HG03108 (cell line): ENCODE results near the gene CLVS2.

Experiments used
- ATAC-seq: cut with Tn5 transposase; IDR thresholded peaks from one replicate; pipeline ENCODE4 v1.9.1; 2021; ENCODE audit warnings: moderate library complexity; ENCODE audit not compliant: unreplicated experiment

Gene CLVS2

GRCh38 chr6:123024976-123025375 lies 28.9 kb downstream of the CLVS2 start:
- no peak for ATAC-seq

- no peak for ATAC-seq
These were observed 31.4 kb downstream of the CLVS2 start for GRCh38 chr6:123027408-123027807.

- no peak for ATAC-seq
These were observed 32.2 kb downstream of the CLVS2 start for GRCh38 chr6:123028263-123028662.

GRCh38 chr6:123030282-123030681 lies 34.2 kb downstream of the CLVS2 start:
- no peak for ATAC-seq

- ATAC-seq, result no peak
These were observed 40.6 kb downstream of the CLVS2 start for GRCh38 chr6:123036648-123037047.

GRCh38 chr6:123039431-123039830 lies 43.4 kb downstream of the CLVS2 start:
- ATAC-seq, result no peak

- ATAC-seq, result no peak
These were observed 46.4 kb downstream of the CLVS2 start for GRCh38 chr6:123042401-123042800.

- ATAC-seq, result no peak
These were observed 48.4 kb downstream of the CLVS2 start for GRCh38 chr6:123044341-123044860.

- no peak for ATAC-seq
These were observed 57.7 kb downstream of the CLVS2 start for GRCh38 chr6:123053602-123054225.

GRCh38 chr6:123055256-123055655 lies 59.2 kb downstream of the CLVS2 start:
- ATAC-seq, result no peak

- ATAC-seq, result no peak
These were observed 66.6 kb downstream of the CLVS2 start for GRCh38 chr6:123062670-123063069.

GRCh38 chr6:123064038-123064437 lies 68.0 kb downstream of the CLVS2 start:
- ATAC-seq, result no peak

GRCh38 chr6:123074616-123075015 lies 78.6 kb downstream of the CLVS2 start:
- ATAC-seq, result no peak

- no peak for ATAC-seq
These were observed 89.4 kb downstream of the CLVS2 start for GRCh38 chr6:123085403-123085802.

GRCh38 chr6:123089226-123089625 lies 93.2 kb downstream of the CLVS2 start:
- ATAC-seq, result no peak

GRCh38 chr6:123091091-123091895 lies 95.3 kb downstream of the CLVS2 start:
- ATAC-seq, result no peak

- no peak for ATAC-seq
These were observed 95.8 kb downstream of the CLVS2 start for GRCh38 chr6:123091896-123092271.

- ATAC-seq, result no peak
These were observed 98.8 kb downstream of the CLVS2 start for GRCh38 chr6:123094795-123095194.

GRCh38 chr6:123105561-123105960 lies 109.5 kb downstream of the CLVS2 start:
- ATAC-seq, result no peak

GRCh38 chr6:123116370-123116769 lies 120.3 kb downstream of the CLVS2 start:
- ATAC-seq, result no peak

- no peak for ATAC-seq
These were observed 121.3 kb downstream of the CLVS2 start for GRCh38 chr6:123117145-123117908.

GRCh38 chr6:123118811-123119210 lies 122.8 kb downstream of the CLVS2 start:
- ATAC-seq, result no peak
